GM21447 (cell line): Measurements from ENCODE around the gene ENTPD5.
A peak's percentile ranks its signal among the peaks of the same experiment; 100 is the strongest.

Source experiments
- ATAC-seq: cut with Tn5 transposase; IDR thresholded peaks from one replicate; pipeline ENCODE4 v1.9.1; 2021; ENCODE audit not compliant: unreplicated experiment

ENTPD5 gene

GRCh38 chr14:74018586-74019407, at the start of gene ENTPD5, which contains the start of gene BBOF1:
ENTPD5 (minus strand) TSS chr14:74019288; CDS start chr14:73988102, 31,186 bp downstream.
BBOF1 (plus strand) TSS chr14:74019349; CDS start chr14:74019479, 130 bp downstream.
- ATAC-seq = peak; percentile 76

- ATAC-seq = no peak
Measured at GRCh38 chr14:74065746-74066575, 46.9 kb upstream of the ENTPD5 start.

- ATAC-seq = no peak
Measured at GRCh38 chr14:74064883-74065282, 45.8 kb upstream of the ENTPD5 start.

GRCh38 chr14:74064426-74064825, 45.3 kb upstream of the ENTPD5 start:
- no peak for ATAC-seq

GRCh38 chr14:74062809-74063150, 43.7 kb upstream of the ENTPD5 start:
- no peak for ATAC-seq

- ATAC-seq = no peak
Measured at GRCh38 chr14:74049876-74050495, 30.9 kb upstream of the ENTPD5 start.

GRCh38 chr14:74048281-74048680, 29.2 kb upstream of the ENTPD5 start:
- ATAC-seq = no peak

- ATAC-seq = no peak
Measured at GRCh38 chr14:74045522-74045921, 26.4 kb upstream of the ENTPD5 start.

GRCh38 chr14:74042296-74042695, 23.2 kb upstream of the ENTPD5 start:
- ATAC-seq = no peak

- ATAC-seq = no peak
Measured at GRCh38 chr14:74038020-74038859, 19.2 kb upstream of the ENTPD5 start.

- no peak for ATAC-seq
Measured at GRCh38 chr14:74035556-74035955, 16.5 kb upstream of the ENTPD5 start.

- ATAC-seq = no peak
Measured at GRCh38 chr14:74034572-74034971, 15.5 kb upstream of the ENTPD5 start.

- no peak for ATAC-seq
Measured at GRCh38 chr14:74029136-74029535, 10.0 kb upstream of the ENTPD5 start.

- ATAC-seq = no peak
Measured at GRCh38 chr14:74022346-74022745, 3.3 kb upstream of the ENTPD5 start.

GRCh38 chr14:74019408-74020137, 485 bp upstream of the ENTPD5 start:
- no peak for ATAC-seq

- peak; percentile 10 for ATAC-seq
Measured at GRCh38 chr14:74018174-74018585, 908 bp downstream of the ENTPD5 start.

- no peak for ATAC-seq
Measured at GRCh38 chr14:74015963-74016362, 3.1 kb downstream of the ENTPD5 start.

- ATAC-seq = no peak
Measured at GRCh38 chr14:74015176-74015575, 3.9 kb downstream of the ENTPD5 start.

GRCh38 chr14:74014299-74014698, 4.8 kb downstream of the ENTPD5 start:
- no peak for ATAC-seq
